Measurements from ENCODE around the gene STX18.
A peak's percentile ranks its signal among the peaks of the same experiment; 100 is the strongest.
"Not testable (repeated sequence)": the region's sequence is repeated elsewhere in the genome, so short reads cannot be mapped to it uniquely, and the experiment has no call there.

STX18 gene

DNA sequence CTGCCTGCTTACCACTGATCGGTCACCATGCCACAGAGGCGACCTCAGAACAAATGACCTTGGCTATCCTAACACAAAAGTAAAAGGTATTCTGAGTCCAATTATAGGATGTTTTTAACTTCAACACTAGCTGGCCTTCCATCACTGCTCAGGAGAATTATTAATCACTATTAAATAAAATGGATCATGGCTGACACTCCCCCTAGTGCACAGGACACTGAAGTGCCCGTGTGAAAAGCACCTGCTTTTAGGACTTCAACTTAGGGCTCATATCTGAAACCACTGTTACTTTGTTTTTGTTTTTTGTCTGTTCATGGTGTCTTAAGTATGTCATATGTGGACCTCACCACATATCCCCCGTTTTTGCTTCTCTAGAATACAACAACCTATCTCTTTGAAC, 33.9 kb downstream of the STX18 start:
- DNase-seq (ENCODE audit: low read depth) = no peak

DNA sequence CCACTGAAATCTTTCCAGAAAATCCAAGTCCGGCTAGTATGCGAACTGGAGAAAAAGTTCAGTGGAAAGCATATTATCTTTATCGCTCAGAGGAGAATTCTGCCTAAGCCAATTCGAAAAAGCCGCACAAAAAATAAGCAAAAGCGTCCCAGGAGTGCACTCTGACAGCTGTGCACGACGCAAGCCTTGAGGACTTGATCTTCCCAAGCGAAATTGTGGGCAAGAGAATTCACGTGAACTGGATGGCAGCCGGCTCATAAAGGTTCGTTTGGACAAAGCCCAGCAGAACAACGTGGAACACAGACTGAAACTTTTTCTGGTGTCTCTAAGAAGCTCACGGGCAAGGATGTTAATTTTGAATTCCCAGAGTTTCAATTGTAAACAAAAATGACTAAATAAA, 34.4 kb downstream of the STX18 start:
- no peak for DNase-seq (ENCODE audit: low read depth)

DNA sequence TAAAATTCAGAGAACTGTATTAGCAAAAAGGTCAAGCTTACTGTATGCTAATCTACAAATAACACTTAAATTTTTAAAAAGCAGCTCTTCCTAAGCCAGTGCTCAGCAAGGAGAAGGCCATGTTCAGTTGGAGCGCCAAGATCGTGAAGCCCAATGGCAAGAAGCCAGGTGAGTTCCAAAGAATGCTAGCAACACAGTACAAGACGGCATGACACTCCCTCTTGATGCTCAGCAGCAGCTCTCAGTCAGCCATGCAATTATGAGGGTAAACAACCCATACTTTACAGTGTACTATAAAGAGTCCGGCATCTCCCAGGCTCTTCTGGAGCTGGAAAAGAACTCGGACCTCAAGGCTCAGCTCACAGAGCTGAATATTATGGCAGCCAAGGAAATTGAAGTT, 34.9 kb downstream of the STX18 start:
- DNase-seq (ENCODE audit: low read depth) = no peak

DNA sequence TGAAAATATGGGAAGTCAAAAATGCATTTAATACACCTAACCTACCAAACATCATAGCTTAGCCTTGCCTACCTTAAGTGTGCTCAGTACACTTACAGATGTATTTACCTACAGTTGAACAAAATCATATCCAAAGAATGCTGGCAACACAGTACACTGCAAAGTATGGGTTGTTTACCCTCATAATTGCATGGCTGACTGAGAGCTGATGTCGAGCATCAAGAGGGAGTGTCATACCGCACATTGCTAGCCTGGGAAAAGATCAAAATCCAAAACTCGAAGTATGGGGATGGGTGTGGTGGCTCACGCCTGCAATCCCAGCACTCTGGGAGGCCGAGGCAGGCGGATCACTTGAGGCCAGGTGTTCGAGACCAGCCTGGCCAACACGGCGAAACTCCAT, 36.6 kb downstream of the STX18 start:
- not testable (repeated sequence) for DNase-seq (ENCODE audit: low read depth)

DNA sequence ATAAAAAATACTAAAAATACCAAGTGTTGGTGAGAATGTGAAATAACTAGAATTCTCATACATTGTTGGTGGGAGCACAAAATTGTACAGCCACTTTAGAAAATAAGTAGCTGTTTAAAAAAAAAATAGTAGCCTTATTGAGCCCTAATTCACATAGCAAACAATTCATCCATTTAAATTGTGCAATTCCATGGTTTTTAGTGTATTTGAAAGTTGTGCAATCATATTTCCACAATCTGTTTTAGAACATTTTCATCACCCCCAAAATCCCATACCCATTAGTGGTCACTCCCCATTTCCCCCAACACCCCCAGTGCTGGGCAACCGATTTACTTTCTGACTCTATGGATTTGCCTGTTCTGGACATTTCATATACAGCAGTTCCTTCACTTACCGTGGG, 37.1 kb downstream of the STX18 start:
- no peak for DNase-seq (ENCODE audit: low read depth)

DNA sequence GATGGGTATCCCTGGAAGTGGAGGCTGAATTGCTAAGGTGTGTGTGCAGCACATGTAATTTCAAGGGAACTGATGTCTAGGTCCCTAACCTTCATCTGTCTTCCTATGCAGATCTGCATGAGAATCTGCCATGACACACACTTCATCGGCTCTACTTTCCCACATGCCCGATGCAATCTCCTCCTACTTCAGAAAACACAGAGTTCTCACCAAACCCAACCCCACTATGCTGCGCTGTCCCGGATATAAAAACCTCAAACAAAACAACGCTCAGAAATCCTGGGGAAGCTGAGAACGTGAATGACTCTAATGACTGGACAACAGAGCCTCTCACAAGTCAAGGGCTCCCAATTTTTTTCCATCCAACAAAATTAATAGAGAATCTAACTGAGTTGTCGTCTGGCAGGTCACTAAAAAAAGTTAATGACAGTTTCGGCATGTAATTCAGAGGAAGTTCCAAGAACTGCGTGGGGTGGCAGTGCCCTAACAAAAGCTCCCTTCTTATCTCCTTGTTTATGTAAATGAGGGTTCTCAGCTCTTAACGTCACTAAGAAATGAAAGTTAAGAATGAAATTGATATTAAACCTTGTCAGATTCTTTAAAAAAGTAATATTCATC, 39.0 kb downstream of the STX18 start:
- no peak for DNase-seq (ENCODE audit: low read depth)

DNA sequence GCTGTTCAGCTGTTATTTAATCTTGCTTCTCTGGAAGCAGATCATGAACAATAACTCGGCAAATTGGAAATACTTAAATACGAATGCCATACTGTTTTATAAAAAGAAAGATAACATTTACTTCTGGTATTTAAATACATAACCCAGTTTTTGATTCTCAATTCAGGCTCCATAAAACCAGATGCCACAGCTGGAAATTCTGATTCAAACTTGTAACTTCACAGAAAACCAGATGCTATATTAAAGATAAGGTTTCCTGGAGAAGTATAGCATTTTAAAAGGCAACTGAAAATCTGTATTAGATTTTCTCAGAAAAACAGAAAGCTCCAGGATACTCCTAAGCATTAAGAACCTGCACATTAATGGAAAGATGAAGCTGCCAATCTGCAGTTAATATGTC, 40.2 kb downstream of the STX18 start:
- no peak for DNase-seq (ENCODE audit: low read depth)

DNA sequence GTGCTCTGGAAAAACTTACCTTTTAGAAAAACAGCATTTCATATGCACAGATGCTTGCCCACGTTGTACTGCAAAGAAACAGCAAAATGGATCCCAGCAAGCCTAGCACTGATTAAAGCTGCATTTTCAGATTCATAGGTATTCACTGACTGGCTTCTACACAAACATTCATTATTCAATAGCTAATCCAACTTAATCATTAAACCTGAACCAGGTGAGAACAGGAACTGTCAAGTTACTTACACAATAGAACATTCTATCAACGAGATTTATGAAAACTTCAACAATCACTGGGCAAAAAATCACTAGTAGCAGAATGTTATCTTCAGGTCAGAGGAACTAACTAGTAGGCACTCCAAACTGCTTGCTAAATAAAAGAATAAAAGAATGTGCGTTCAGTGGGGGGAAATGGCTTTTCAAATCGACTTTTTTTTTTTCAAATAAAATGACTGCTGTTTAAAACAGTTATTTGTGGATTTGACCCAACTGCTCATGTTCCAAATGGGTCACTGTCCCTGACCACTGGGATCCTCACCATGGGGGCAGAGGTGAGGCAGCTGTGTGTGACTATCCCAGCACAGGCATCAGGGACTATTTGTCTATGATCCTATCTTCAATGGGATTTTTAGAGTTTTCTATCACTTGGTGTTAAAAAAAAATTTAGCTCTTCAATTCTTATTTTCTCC, 42.3 kb downstream of the STX18 start:
- DNase-seq (ENCODE audit: low read depth) = no peak

DNA sequence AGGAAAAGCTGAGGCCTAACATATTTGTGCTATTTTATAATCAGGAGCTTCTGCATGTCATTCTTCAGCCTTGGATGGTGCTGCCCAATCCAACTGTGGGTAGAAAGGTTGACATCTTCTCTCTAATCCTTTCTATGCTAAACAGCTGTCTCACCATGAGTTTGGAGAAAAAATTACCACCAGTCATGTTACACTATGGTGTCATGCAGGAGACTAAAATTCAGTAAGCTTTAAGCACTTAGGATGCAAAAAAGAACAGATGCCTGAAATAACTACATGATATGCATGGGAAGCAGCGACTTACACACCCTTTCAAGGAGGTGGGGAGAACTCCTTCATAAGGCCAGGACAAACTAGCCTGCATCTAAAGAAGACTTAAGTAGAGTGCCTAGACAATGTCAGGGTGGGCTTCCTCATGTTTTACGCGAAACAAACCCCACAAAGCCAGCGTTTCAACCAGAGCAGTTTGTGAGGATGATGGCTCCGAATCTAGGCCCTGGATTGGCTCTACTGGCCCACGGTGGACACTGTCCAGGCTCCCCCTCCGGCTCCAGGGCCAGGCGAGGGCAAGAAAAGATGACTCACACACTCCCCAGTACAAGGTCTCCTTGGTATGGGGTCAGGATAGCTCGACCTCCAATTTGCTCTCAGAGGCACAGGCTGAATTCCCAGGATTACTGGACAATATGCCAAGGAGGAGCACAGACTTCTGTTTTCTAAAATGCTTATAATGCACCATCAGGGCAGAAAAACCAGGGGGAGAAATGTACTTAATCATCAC, 45.1 kb downstream of the STX18 start:
- DNase-seq (ENCODE audit: low read depth) = no peak

DNA sequence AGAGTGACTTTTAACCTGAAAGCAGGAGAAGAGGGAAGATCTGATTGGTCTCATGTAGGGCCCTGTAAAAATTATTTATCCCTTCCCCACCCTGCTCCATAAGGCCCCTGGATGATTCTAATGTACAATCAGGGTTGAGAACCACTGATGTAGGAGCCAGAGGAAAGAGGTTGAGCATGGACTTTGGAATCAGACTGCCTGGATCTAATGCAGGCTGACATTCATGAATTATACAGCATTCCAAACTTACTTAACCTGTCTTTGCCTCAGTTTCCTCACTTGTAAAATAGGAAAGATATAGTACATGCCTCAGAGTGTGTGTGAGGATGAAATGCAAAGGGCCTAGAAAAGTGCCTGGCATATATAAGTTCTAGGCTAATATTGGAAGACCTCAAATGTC, 47.0 kb downstream of the STX18 start:
- no peak for DNase-seq (ENCODE audit: low read depth)

DNA sequence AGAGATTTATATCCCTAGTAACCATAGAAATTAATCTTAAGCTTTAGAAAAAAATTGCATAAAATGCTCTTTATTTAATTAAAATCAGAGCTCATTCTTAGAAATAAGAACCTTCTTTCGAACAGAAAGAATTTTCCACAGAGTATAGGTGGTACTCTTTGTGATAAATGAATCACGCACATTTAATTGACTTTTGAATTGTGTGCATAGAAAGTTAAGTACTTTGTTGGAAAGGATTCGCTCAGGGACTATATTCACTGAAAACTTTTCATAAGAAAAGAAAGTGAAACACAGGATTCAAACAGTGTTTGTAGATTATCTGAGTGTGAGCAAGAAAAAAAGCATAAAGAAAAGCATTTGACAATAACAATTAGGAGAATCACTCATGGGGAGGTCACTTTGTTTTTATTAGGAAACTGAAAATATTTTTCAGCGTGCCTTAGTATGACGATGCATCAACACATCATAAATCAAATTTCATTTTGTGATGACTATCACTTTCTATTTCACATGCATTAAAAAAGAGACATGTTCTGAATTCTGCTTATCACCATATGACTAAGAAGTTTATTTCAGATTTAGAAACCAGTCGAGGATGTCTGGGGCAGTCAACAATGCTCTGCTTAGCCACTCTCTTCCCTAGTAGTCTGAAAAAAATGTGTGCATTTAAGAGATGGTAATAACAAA, 49.5 kb downstream of the STX18 start:
- DNase-seq (ENCODE audit: low read depth) = no peak

DNA sequence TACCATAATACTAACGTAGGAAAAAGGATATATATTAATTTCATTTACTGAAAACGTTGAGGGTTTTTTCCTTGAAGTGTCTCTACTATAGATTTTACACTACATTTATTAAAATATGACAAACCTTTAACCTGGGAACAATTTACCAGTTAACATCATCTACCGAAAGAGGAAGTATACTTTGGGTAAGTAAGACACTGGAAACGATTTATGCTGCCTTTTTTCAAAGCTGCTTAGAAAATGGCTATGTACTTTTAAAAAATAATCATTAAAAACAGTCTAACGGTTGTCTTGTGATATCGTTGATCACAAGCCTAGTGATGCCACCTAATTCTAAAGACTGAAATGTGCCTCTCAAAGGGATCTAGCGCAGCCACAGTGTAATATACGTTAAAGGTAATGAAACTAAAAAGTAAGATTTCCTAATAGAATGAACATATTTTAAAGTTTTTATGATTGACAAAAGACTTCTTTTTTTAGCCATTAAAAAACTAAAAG, 50.4 kb downstream of the STX18 start:
- DNase-seq (ENCODE audit: low read depth) = no peak

DNA sequence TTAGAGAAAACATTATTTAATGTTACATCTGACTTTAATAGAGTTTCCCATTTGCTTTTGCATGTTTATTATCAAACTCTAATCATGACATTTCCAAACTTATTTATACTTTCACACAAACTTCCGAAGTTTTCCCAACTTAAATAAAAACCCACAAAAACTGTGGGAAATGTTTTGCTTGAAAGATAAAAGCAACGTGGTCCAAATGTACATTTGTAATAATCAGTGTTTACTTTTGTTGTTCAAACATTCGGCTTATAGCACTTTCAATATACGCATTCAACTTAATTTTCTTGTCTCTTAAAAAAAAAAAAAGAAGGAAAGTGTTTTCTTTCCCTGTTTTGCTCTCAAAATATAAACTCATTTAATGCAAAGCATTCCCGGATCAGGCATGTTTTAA, 51.0 kb downstream of the STX18 start:
- no peak for DNase-seq (ENCODE audit: low read depth)

DNA sequence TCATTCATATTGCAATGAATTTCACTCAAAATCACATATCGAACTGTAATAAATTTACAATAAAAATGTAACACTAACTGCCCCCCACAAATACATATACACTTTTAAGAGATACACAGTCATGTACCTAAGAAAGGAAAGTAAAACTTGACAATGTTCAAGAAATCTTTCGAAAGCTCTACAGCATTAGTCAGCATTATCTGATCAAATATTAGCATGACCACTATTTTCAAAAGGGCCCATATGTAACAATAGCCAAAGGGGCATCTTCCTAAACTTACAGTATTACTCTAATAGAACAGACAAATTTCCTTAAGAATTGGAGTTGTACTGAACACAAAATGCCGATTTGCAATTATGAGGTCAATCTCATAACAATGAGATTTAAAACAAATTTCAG, 51.8 kb downstream of the STX18 start:
- DNase-seq (ENCODE audit: low read depth) = no peak

DNA sequence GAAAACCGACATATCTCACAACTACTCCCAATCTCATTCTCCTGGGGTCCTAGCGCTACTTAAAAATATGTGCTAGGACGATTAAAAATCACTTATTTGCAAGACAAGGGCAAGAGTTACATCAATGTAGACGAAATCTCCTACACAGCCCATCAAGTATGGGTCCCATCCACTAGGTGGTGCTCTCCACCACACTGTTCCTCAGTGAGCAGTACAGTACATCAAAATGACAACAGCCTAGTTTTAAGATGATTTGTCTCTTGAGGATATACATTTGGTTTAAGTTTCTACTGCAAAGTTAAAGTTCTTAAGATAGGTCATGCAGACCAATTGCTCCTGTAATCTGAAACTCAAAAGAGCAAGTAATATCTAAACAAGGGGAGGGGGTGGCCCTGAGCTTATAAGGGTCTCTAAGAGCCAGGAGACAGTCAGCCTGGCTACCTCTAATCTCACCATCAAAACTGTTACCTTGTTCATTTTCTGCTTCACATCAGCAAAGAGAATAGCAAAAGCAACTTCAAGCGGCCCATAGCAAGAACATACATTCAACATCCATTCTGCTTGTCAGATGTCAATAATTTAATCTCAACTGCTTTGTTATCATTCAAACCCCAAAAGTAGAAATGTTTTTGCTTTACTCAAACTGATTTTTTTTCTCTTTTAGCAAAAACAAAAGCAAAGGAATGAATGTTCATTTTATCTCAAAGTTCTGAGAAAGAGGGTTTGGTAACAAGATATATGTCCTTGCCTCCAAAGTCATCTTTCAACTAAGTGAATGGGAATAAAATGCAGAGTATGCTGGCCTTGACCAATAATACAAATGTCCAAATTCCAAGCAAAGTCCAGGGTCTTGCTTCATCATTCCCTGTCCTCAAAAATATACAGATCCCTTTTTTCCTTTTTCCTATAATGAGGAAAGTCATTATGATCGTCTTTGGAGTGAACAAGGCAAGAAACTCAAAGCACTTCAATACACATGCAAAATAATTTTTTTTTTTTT, 53.1 kb downstream of the STX18 start:
- DNase-seq (ENCODE audit: low read depth) = peak; percentile 14

DNA sequence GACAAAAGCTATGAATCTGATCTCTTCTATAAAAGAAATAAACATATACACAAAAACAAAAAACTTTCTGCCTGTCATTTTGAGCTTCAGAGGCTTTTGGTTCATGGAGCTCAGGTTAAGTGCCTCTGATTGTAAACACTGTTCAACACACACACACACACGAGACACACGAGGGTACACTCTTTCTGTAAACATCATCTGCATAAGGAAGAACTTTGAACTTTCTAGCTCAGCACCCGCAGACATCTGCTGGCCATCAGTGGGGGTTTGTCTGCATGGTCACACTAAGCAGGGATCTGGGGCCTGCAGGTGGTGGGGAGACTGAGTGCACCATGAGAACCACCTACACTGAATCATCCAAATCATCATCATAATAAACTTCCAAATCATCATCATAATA, 54.9 kb downstream of the STX18 start:
- no peak for DNase-seq (ENCODE audit: low read depth)

DNA sequence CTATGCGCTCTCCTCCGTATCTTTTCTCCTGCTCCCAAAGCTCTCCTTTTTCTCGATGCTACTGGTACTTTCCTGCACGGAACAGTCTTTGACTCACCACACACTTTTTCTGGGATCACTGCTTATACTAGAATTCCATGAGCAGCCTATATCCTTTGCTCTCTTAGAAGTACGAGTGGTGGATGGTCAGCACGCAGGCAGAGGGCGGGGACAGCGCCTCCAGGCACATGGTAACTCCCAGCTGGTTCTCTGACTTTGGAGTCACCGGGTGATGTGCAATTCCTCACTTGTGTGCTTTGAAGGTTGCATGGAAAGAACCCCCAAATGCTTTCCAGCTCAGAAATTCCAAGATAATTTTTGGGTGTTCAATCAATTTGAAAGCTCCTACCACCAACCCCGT, 56.0 kb downstream of the STX18 start:
- no peak for DNase-seq (ENCODE audit: low read depth)

DNA sequence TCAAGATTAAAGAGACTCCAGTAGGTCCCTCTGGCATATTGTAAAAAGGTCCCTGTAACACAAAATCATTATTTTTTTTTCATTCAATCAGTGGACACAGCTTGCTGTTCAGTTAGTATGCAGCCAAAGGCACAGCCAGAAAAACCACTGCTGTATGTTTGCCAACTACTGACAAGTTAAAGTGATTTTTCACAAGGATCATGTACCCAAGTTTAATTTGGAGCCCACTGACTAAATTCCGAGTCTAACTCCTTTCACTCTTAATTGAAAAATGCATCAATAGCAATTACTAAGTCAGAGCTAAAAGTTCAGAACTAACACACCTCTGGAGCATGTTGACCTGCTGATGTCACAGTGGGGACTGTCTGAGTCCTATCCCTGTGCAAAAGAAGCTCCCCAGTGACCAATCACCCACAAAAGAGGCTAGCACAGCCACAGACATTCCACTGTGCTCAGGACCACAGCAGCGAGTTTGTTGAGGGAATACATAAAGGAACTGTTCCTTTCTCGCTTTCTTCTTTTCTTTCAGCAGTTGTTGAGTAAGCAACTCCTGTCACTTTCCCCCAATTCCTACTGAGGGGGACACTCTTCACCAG, 60.4 kb downstream of the STX18 start:
- no peak for DNase-seq (ENCODE audit: low read depth)

DNA sequence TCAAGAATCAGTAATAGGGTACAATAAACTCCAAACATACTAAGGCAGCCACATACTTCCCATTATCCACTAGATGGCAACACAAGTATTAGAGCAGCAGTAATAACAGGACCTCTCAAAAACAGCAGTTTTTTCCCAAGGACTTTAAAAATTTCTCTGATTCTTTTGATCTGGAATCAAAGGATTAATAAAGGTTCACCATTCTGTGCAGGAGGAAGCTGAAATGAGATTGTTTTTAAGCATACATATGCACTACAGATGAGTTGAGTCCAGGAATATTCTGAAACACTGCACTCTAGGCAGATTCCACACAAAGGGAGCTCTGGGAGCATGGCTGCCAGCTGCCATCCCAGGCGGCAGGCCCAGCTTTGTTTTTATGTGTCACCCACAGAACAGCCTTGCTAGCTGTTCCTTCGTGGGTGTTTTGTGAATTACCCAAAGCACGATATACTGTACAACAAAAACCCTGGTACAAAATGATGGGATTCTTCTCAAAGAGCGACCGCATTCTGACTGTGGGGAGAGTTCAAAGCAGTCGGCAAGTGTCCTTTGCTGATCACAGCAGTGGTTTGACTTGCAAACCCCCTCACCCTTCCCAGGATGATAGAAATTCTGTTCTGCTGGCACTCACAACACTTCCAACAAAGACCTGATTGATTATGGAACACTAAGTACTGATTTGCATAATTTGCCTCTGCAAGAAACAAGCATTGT, 61.0 kb downstream of the STX18 start:
- DNase-seq (ENCODE audit: low read depth) = no peak

DNA sequence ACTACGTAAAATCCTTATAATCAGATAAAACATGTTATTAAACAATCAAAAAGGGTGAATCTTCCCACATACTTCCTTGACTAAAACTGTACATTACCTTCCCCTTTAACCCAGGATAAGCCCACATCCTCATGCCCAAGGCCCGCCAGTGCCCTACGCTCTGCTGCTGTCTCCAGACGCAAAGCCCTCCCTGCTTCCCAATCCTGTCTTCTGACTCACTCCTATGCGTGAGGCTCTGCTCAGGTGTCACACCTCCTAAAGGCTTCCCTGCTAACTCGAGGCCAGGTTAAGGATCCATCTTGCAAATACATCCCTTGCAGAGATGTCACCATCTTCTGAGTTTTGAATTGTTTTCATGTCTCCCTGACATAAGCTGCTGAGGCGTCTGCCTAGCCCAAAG, 61.6 kb downstream of the STX18 start:
- DNase-seq (ENCODE audit: low read depth) = no peak

Data from HS-27A (cell line).